Activated CD4-positive, CD25-positive, alpha-beta regulatory T cell treated with anti-CD3 and anti-CD28 coated beads, Interleukin-2, amount 50 U/mL, for 72 hours (primary cell): ENCODE data around the gene NRN1.
"Not testable (repeated sequence)": the region's sequence is repeated elsewhere in the genome, so short reads cannot be mapped to it uniquely, and the experiment has no call there.

Source experiments
- DNase-seq: peaks from one replicate; pipeline ENCODE4 v3.0.0; 2021

Gene NRN1

GRCh38 chr6:6006428-6007365 lies at the start of gene NRN1:
Gene NRN1 (minus strand): TSS chr6:6006925. CDS start chr6:6006749, 176 bp downstream.
- no peak for DNase-seq

- DNase-seq: no peak
Observed at GRCh38 chr6:6052216-6052615, 45.5 kb upstream of the NRN1 start.

GRCh38 chr6:6046716-6047115 lies 40.0 kb upstream of the NRN1 start:
- DNase-seq: no peak

- no peak for DNase-seq
Observed at GRCh38 chr6:6039946-6040509, 33.3 kb upstream of the NRN1 start.

- no peak for DNase-seq
Observed at GRCh38 chr6:6037179-6037578, 30.5 kb upstream of the NRN1 start.

- DNase-seq: no peak
Observed at GRCh38 chr6:6033858-6034257, 27.1 kb upstream of the NRN1 start.

- no peak for DNase-seq
Observed at GRCh38 chr6:6026513-6027205, 19.9 kb upstream of the NRN1 start.

GRCh38 chr6:6025736-6026135 lies 19.0 kb upstream of the NRN1 start:
- no peak for DNase-seq

- no peak for DNase-seq
Observed at GRCh38 chr6:6024220-6024619, 17.5 kb upstream of the NRN1 start.

GRCh38 chr6:6022841-6023240 lies 16.1 kb upstream of the NRN1 start:
- DNase-seq: not testable (repeated sequence)

GRCh38 chr6:6008648-6009421 lies 2.1 kb upstream of the NRN1 start:
- DNase-seq: no peak

GRCh38 chr6:6008089-6008647 lies 1.4 kb upstream of the NRN1 start:
- no peak for DNase-seq

GRCh38 chr6:6007366-6008088 lies 802 bp upstream of the NRN1 start:
- DNase-seq: no peak

GRCh38 chr6:6006006-6006427 lies 708 bp downstream of the NRN1 start:
- DNase-seq: no peak

GRCh38 chr6:6005051-6006005 lies 1.4 kb downstream of the NRN1 start:
- no peak for DNase-seq

GRCh38 chr6:6004390-6004995 lies 2.2 kb downstream of the NRN1 start:
- no peak for DNase-seq

GRCh38 chr6:6003621-6004366 lies 2.9 kb downstream of the NRN1 start:
- DNase-seq: no peak

GRCh38 chr6:6002848-6003620 lies 3.7 kb downstream of the NRN1 start:
- no peak for DNase-seq
